ENCODE data around the gene NEO1. TPM values are rescaled to one million over a fixed set of nuclear protein-coding genes. Genes with fewer than 3 reads are reported as not detected.

The NEO1 gene
- polyA plus RNA-seq, 2 of the 4 experiments (the other 2 are of a cell fraction) = 29.1 to 30.3 TPM

- FAIRE-seq = no peak
- CTCF ChIA-PET = interaction anchor here (1.3 to 2.0 kb wide), 2 partner anchors 214 to 255 kb away, joined by 4 to 5 read pairs; no protein-coding TSS in a partner anchor
- Histone ChIP-seq H3K27ac (peak overlapping the region; percentile 81 to 91), H3K4me3 (peak overlapping the region; percentile 89), H3K9me3 (no peaks in the 10 kb centered on the region), H3K4me1 (peaks cover 13% of the 10 kb centered on the region), H3K4me2 (peak overlapping the region; percentile 84)
- POLR2A ChIA-PET = no interaction called here
- DNase-seq (ENCODE audit: low read depth in 1 of 2, low spot score in 1 of 2) = peak in 1 of 2 experiments; percentile 38
- 3% methylated on average over 31 of the region's 42 CpGs for WGBS (ENCODE audit: missing lambda C conversion rate)
- peak; percentile 35 to 69; a peak in 5 of 6 replicates for ATAC-seq
- TF ChIP-seq USF2 (IDR thresholded peaks at IDR 0.05) (no peak), RAD21 (conservative IDR thresholded peaks at IDR 0.05 in 1 of 2, IDR thresholded peaks at IDR 0.05 in 1 of 2) (no peak), RARB (CRISPR knock-in tag; IDR thresholded peaks at IDR 0.05) (no peak), RNF2 (IDR thresholded peaks at IDR 0.05; ENCODE audit: borderline replicate concordance, low read depth) (no peak), RCOR1 (IDR thresholded peaks at IDR 0.05; ENCODE audit: low read depth, low read length) (no peak), CHD4 (IDR thresholded peaks at IDR 0.05; ENCODE audit: borderline replicate concordance) (no peak), RFX5 (IDR thresholded peaks at IDR 0.05) (no peak), GATA3 (IDR thresholded peaks at IDR 0.05; ENCODE audit: borderline replicate concordance) (no peak), ESRRA (IDR thresholded peaks at IDR 0.05; ENCODE audit: borderline replicate concordance, low read length) (no peak), MAFK (IDR thresholded peaks at IDR 0.05; ENCODE audit: partially characterized antibody) (no peak), ELK1 (IDR thresholded peaks at IDR 0.05; ENCODE audit: low read depth, low read length) (no peak), HOXB5 (CRISPR knock-in tag; IDR thresholded peaks at IDR 0.05) (no peak), ATOH8 (CRISPR knock-in tag; IDR thresholded peaks at IDR 0.05; ENCODE audit: low read depth) (no peak), POLR2AphosphoS2 (conservative IDR thresholded peaks at IDR 0.05; ENCODE audit: low read length) (no peak), MAZ (IDR thresholded peaks at IDR 0.05; ENCODE audit: borderline replicate concordance, low read depth, low read length) (no peak), HMGXB4 (CRISPR knock-in tag; IDR thresholded peaks at IDR 0.05; ENCODE audit: borderline replicate concordance) (no peak), E2F6 (IDR thresholded peaks at IDR 0.05; ENCODE audit: borderline replicate concordance, low read depth) (no peak), HDAC2 (IDR thresholded peaks at IDR 0.05) (no peak), HOXA7 (CRISPR knock-in tag; IDR thresholded peaks at IDR 0.05) (no peak), ZFP36 (IDR thresholded peaks at IDR 0.05; ENCODE audit: borderline replicate concordance, partially characterized antibody) (no peak)
These were observed 864 bp upstream of the NEO1 start for GRCh38 chr15:73051391-73051806.
